RWPE2 (cell line): ENCODE results near the gene NF1.
A peak's percentile ranks its signal among the peaks of the same experiment; 100 is the strongest.

ENCODE experiments used
- ATAC-seq: fragments of 200-7000 bp; cut with Tn5 transposase; 3 replicates; pipeline ENCODE4 v1.9.1; 2021; ENCODE audit warnings: low read depth
- DNase-seq: peaks from one replicate; pipeline ENCODE4 v3.0.0-alpha.2; 2020; ENCODE audit warnings: low spot score
- H3K27ac ChIP-seq: fragments of 450-650 bp; 2 replicates; pipeline ENCODE4 v1.5.1; 2017; ENCODE audit warnings: mild to moderate bottlenecking; ENCODE audit not compliant: poor library complexity, severe bottlenecking
- H3K27me3 ChIP-seq: fragments of 250-450 bp; sonication (Bioruptor Pico); 2 replicates; pipeline ENCODE4 v1.5.1; 2021; ENCODE audit warnings: mild to moderate bottlenecking, moderate library complexity; ENCODE audit not compliant: insufficient read depth, poor library complexity, severe bottlenecking
- H3K36me3 ChIP-seq: fragments of 250-450 bp; sonication (Bioruptor Pico); 2 replicates; pipeline ENCODE4 v1.5.1; 2020; ENCODE audit warnings: low read depth, mild to moderate bottlenecking, moderate library complexity
- H3K4me1 ChIP-seq: fragments of 250-450 bp; sonication (Bioruptor Pico); 2 replicates; pipeline ENCODE4 v1.5.1; 2021; ENCODE audit warnings: mild to moderate bottlenecking, moderate library complexity; ENCODE audit not compliant: insufficient read depth, poor library complexity, severe bottlenecking
- H3K4me3 ChIP-seq: fragments of 250-450 bp; sonication (Bioruptor Pico); 2 replicates; pipeline ENCODE4 v1.5.1; 2021; ENCODE audit warnings: mild to moderate bottlenecking, moderate library complexity; ENCODE audit not compliant: severe bottlenecking
- H3K9me3 ChIP-seq: fragments of 250-450 bp; sonication (Bioruptor Pico); 2 replicates; pipeline ENCODE4 v1.5.1; 2021; ENCODE audit warnings: mild to moderate bottlenecking, moderate library complexity; ENCODE audit not compliant: severe bottlenecking
- TF ChIP-seq, protein P1 (sequence below): fragments of 450-650 bp; IDR thresholded peaks from one replicate; pipeline ENCODE4 v1.5.1; 2017; ENCODE audit warnings: mild to moderate bottlenecking, moderate library complexity; ENCODE audit not compliant: poor library complexity, severe bottlenecking

Gene NF1

GRCh38 chr17:31241116-31241515, 146.3 kb downstream of the NF1 start:
- ATAC-seq, result no peak
- H3K36me3 ChIP-seq, result peaks cover 83% of the 10 kb centered on the region
- no peak overlapping the region for H3K27ac ChIP-seq
- H3K4me1 ChIP-seq, result no peaks in the 10 kb centered on the region
- H3K4me3 ChIP-seq, result no peak overlapping the region
- no peaks in the 10 kb centered on the region for H3K27me3 ChIP-seq
- TF ChIP-seq, protein P1, sequence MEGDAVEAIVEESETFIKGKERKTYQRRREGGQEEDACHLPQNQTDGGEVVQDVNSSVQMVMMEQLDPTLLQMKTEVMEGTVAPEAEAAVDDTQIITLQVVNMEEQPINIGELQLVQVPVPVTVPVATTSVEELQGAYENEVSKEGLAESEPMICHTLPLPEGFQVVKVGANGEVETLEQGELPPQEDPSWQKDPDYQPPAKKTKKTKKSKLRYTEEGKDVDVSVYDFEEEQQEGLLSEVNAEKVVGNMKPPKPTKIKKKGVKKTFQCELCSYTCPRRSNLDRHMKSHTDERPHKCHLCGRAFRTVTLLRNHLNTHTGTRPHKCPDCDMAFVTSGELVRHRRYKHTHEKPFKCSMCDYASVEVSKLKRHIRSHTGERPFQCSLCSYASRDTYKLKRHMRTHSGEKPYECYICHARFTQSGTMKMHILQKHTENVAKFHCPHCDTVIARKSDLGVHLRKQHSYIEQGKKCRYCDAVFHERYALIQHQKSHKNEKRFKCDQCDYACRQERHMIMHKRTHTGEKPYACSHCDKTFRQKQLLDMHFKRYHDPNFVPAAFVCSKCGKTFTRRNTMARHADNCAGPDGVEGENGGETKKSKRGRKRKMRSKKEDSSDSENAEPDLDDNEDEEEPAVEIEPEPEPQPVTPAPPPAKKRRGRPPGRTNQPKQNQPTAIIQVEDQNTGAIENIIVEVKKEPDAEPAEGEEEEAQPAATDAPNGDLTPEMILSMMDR, result no peak
- no peak for DNase-seq
- H3K9me3 ChIP-seq, result no peaks in the 10 kb centered on the region

GRCh38 chr17:31248986-31249834, 154.4 kb downstream of the NF1 start:
- no peak overlapping the region for H3K4me3 ChIP-seq
- TF ChIP-seq, protein P1, result no peak

GRCh38 chr17:31249835-31250141, 155.0 kb downstream of the NF1 start:
- peak overlapping the region; percentile 64 for H3K27ac ChIP-seq
- no peak overlapping the region for H3K4me3 ChIP-seq

More at GRCh38 chr17:31248986-31249834, 154.4 kb downstream of the NF1 start:
- Histone ChIP-seq H3K27ac (peak overlapping the region; percentile 64), H3K27me3 (no peaks in the 10 kb centered on the region), H3K9me3 (no peaks in the 10 kb centered on the region), H3K4me1 (peaks cover 31% of the 10 kb centered on the region), H3K36me3 (peaks cover 70% of the 10 kb centered on the region)
- ATAC-seq (peak; percentile 92), DNase-seq (no peak)

GRCh38 chr17:31250229-31250628, 155.5 kb downstream of the NF1 start:
- Histone ChIP-seq H3K4me1 (peaks cover 31% of the 10 kb centered on the region), H3K36me3 (peaks cover 66% of the 10 kb centered on the region), H3K9me3 (no peaks in the 10 kb centered on the region), H3K27me3 (no peaks in the 10 kb centered on the region), H3K27ac (peak overlapping the region; percentile 64), H3K4me3 (no peak overlapping the region)
- no peak for DNase-seq
- no peak for ATAC-seq
- TF ChIP-seq, protein P1, result no peak

More at GRCh38 chr17:31249835-31250141, 155.0 kb downstream of the NF1 start:
- Histone ChIP-seq H3K9me3 (no peaks in the 10 kb centered on the region), H3K27me3 (no peaks in the 10 kb centered on the region), H3K4me1 (peaks cover 31% of the 10 kb centered on the region), H3K36me3 (peaks cover 70% of the 10 kb centered on the region)
- ATAC-seq (no peak), DNase-seq (no peak)
- TF ChIP-seq, protein P1, result no peak
